ENCODE measurements around the gene ANAPC13. TPM values are rescaled to one million over a fixed set of nuclear protein-coding genes. Genes with fewer than 3 reads are reported as not detected.

Gene ANAPC13
- total and polyA plus RNA-seq, 10 of the 15 experiments (the other 5 are each of a cell fraction or from before 2014, with no cell fraction given) = 34.9 to 139 (median 83.0) TPM

DNA sequence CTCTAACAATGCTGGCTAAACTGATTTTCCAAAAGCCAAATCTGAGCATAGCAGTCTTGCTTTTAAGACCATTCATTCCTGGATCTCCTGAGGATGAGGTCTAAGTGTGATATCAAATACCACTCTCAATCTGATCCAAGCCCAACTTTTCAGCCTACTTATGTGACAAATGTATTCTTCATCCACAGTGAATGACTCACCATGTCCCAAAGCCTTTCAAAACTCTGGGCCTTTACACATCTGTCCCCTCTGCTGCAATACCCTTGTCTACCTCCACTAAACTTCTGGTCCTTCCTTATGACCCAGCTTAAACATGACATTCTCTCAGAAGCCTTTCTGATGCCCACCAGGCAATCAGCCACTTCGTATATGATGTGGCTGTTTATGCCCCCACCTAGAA lies 4.6 kb downstream of the ANAPC13 start:
- Histone ChIP-seq H3K36me3 (ENCODE audit: control insufficient read depth in 2 of 2, insufficient read depth in 2 of 2, low read length in 1 of 2) (peaks cover 6 to 34% of the 10 kb centered on the region in 2 experiments), H3K9me3 (replicated peaks; ENCODE audit: control insufficient read depth, insufficient read depth, low read length) (no peaks in the 10 kb centered on the region), H3K79me2 (ENCODE audit: control insufficient read depth, insufficient read depth, low read length) (peaks cover 26% of the 10 kb centered on the region), H3K4me2 (ENCODE audit: control insufficient read depth, insufficient read depth) (no peak overlapping the region), H3K4me3 (no peak overlapping the region), H4K20me1 (ENCODE audit: control insufficient read depth, insufficient read depth) (no peaks in the 10 kb centered on the region), H2AFZ (ENCODE audit: control insufficient read depth, low read depth, low read length) (no peak overlapping the region), H3K27me3 (replicated peaks in 1 of 2; ENCODE audit: control insufficient read depth in 2 of 2, insufficient read depth in 2 of 2, low read length in 1 of 2) (no peaks in the 10 kb centered on the region), H3K27ac (ENCODE audit: control insufficient read depth, insufficient read depth) (no peak overlapping the region), H3K9ac (ENCODE audit: control insufficient read depth, insufficient read depth, low read length) (no peak overlapping the region), H3K4me1 (ENCODE audit: control insufficient read depth, insufficient read depth, low read length) (no peaks in the 10 kb centered on the region)
- ChIA-PET SMC1A (ENCODE audit: uncharacterized antibody, unreplicated experiment) (no interaction called here), RAD21 (ENCODE audit: unreplicated experiment) (interaction anchor here (1.2 kb wide), 1 partner anchor 268 kb away, joined by 4 read pairs; no protein-coding TSS in a partner anchor), POLR2A (no interaction called here), CTCF (interaction anchor here (0.9 to 3.1 kb wide), 6 partner anchors 8 to 282 kb away, joined by 4 to 15 read pairs (median 6); no protein-coding TSS in a partner anchor)
- ATAC-seq = no peak
- TF ChIP-seq HDAC2 (IDR thresholded peaks at IDR 0.05) (no peak), SIX5 (IDR thresholded peaks at IDR 0.05; ENCODE audit: low read depth, low read length, severe bottlenecking) (no peak), RB1 (IDR thresholded peaks at IDR 0.05; ENCODE audit: borderline replicate concordance) (no peak), ZNF274 (IDR thresholded peaks at IDR 0.05; ENCODE audit: insufficient read depth, insufficient read length) (no peak), CHD4 (IDR thresholded peaks at IDR 0.05) (no peak), NFYB (IDR thresholded peaks at IDR 0.05; ENCODE audit: insufficient read depth, low read depth, low read length) (no peak), MEF2A (IDR thresholded peaks at IDR 0.05; ENCODE audit: insufficient read depth, low read depth, low read length) (no peak)
- TF ChIP-seq, protein P1, sequence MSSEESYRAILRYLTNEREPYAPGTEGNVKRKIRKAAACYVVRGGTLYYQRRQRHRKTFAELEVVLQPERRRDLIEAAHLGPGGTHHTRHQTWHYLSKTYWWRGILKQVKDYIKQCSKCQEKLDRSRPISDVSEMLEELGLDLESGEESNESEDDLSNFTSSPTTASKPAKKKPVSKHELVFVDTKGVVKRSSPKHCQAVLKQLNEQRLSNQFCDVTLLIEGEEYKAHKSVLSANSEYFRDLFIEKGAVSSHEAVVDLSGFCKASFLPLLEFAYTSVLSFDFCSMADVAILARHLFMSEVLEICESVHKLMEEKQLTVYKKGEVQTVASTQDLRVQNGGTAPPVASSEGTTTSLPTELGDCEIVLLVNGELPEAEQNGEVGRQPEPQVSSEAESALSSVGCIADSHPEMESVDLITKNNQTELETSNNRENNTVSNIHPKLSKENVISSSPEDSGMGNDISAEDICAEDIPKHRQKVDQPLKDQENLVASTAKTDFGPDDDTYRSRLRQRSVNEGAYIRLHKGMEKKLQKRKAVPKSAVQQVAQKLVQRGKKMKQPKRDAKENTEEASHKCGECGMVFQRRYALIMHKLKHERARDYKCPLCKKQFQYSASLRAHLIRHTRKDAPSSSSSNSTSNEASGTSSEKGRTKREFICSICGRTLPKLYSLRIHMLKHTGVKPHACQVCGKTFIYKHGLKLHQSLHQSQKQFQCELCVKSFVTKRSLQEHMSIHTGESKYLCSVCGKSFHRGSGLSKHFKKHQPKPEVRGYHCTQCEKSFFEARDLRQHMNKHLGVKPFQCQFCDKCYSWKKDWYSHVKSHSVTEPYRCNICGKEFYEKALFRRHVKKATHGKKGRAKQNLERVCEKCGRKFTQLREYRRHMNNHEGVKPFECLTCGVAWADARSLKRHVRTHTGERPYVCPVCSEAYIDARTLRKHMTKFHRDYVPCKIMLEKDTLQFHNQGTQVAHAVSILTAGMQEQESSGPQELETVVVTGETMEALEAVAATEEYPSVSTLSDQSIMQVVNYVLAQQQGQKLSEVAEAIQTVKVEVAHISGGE (CRISPR knock-in tag; IDR thresholded peaks at IDR 0.05) = no peak
- TF ChIP-seq, protein P2, sequence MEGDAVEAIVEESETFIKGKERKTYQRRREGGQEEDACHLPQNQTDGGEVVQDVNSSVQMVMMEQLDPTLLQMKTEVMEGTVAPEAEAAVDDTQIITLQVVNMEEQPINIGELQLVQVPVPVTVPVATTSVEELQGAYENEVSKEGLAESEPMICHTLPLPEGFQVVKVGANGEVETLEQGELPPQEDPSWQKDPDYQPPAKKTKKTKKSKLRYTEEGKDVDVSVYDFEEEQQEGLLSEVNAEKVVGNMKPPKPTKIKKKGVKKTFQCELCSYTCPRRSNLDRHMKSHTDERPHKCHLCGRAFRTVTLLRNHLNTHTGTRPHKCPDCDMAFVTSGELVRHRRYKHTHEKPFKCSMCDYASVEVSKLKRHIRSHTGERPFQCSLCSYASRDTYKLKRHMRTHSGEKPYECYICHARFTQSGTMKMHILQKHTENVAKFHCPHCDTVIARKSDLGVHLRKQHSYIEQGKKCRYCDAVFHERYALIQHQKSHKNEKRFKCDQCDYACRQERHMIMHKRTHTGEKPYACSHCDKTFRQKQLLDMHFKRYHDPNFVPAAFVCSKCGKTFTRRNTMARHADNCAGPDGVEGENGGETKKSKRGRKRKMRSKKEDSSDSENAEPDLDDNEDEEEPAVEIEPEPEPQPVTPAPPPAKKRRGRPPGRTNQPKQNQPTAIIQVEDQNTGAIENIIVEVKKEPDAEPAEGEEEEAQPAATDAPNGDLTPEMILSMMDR (IDR thresholded peaks at IDR 0.05 in 2 of 3, conservative IDR thresholded peaks at IDR 0.05 in 1 of 3; ENCODE audit: control insufficient read depth in 2 of 3, extremely low read depth in 1 of 3, insufficient read depth in 1 of 3, low read depth in 3 of 3, low read length in 3 of 3) = no peak
- no peak for DNase-seq (ENCODE audit: low read depth, low spot score)
- no TSS peak for BruUV-seq (replicated peaks)
- no peak for FAIRE-seq
- in situ Hi-C loops (cut with MboI) = loop anchor here (5.0 to 25.0 kb wide), 3 partner anchors 274 to 1019 kb away; partner anchors contain the start of gene TOPBP1
- intact Hi-C loops (cut with micrococcal nuclease; ENCODE audit: unreplicated experiment) = no loop called here
- WGBS (ENCODE audit: insufficient coverage, insufficient replicate concordance, low lambda C conversion rate, missing lambda C conversion rate) = 42% methylated on average over 1 of the region's 1 CpG
